SK-N-SH treated with all-trans-retinoic acid at 6 μM for 48 hours (cell line): Measurements from ENCODE around the gene ABR.

ENCODE experiments used
- ARNTL ChIP-seq: fragments of 450-650 bp; formaldehyde crosslinking; IDR thresholded peaks from 2 replicates; pipeline ENCODE4 v1.5.0; 2020; ENCODE audit warnings: low read depth, mild to moderate bottlenecking, moderate library complexity, borderline replicate concordance
- BACH2 ChIP-seq: fragments of 250-450 bp; sonication (Bioruptor Pico); IDR thresholded peaks from 2 replicates; pipeline ENCODE4 v1.9.0; 2021; ENCODE audit warnings: mild to moderate bottlenecking, borderline replicate concordance
- CSDC2 ChIP-seq: fragments of 250-450 bp; sonication (Bioruptor Pico); IDR thresholded peaks from 2 replicates; pipeline ENCODE4 v1.5.0; 2020; ENCODE audit warnings: mild to moderate bottlenecking, moderate library complexity
- GLIS3 ChIP-seq: fragments of 250-450 bp; sonication (Bioruptor Pico); IDR thresholded peaks from 2 replicates; pipeline ENCODE4 v1.5.0; 2020; ENCODE audit warnings: mild to moderate bottlenecking, moderate library complexity
- OSR1 ChIP-seq: fragments of 250-450 bp; sonication (Bioruptor Pico); IDR thresholded peaks from 2 replicates; pipeline ENCODE4 v1.8.0; 2022; ENCODE audit warnings: moderate library complexity, mild to moderate bottlenecking, inconsistent platforms
- PPARA ChIP-seq: fragments of 250-450 bp; sonication (Bioruptor Pico); IDR thresholded peaks from 2 replicates; pipeline ENCODE4 v1.5.0; 2020; ENCODE audit warnings: mild to moderate bottlenecking, borderline replicate concordance
- RARB ChIP-seq: fragments of 250-450 bp; sonication (Bioruptor Pico); IDR thresholded peaks from 2 replicates; pipeline ENCODE4 v1.8.0; 2021; ENCODE audit warnings: mild to moderate bottlenecking, moderate library complexity
- ZC3H10 ChIP-seq: fragments of 250-450 bp; sonication (Bioruptor Pico); IDR thresholded peaks from 2 replicates; pipeline ENCODE4 v1.5.1; 2021; ENCODE audit warnings: mild to moderate bottlenecking, moderate library complexity
- ZFP30 ChIP-seq: fragments of 450-650 bp; formaldehyde crosslinking; IDR thresholded peaks from 2 replicates; pipeline ENCODE4 v1.5.0; 2022; ENCODE audit warnings: mild to moderate bottlenecking, moderate library complexity
- ZNF70 ChIP-seq: fragments of 450-650 bp; formaldehyde crosslinking; IDR thresholded peaks from 2 replicates; pipeline ENCODE4 v1.5.0; 2020; ENCODE audit warnings: mild to moderate bottlenecking, moderate library complexity
- TF ChIP-seq, protein P1 (sequence below): fragments of 250-450 bp; sonication (Bioruptor Pico); IDR thresholded peaks from 2 replicates; pipeline ENCODE4 v1.8.0; 2020; ENCODE audit warnings: mild to moderate bottlenecking, moderate library complexity, borderline replicate concordance
- TF ChIP-seq, protein P2 (sequence below): fragments of 250-450 bp; sonication (Bioruptor Pico); IDR thresholded peaks from 2 replicates; pipeline ENCODE4 v1.5.1; 2020; ENCODE audit warnings: low read depth, mild to moderate bottlenecking, moderate library complexity

DNA sequence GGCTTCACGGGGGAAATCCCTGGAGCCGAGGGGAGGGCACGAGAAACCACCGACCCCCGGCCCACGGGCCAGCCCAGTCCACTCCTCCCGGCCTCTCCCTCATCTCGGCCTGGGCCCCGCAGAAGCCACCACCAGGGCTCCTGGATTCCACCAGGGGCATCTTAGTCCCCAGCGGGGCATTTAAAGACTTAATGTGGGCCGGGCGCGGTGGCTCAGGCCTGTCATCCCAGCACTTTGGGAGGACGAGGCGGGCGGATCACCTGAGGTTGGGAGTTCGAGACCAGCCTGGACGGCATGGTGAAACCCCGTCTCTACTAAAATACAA is 24.1 kb upstream of the ABR start:
- TF ChIP-seq, protein P1, sequence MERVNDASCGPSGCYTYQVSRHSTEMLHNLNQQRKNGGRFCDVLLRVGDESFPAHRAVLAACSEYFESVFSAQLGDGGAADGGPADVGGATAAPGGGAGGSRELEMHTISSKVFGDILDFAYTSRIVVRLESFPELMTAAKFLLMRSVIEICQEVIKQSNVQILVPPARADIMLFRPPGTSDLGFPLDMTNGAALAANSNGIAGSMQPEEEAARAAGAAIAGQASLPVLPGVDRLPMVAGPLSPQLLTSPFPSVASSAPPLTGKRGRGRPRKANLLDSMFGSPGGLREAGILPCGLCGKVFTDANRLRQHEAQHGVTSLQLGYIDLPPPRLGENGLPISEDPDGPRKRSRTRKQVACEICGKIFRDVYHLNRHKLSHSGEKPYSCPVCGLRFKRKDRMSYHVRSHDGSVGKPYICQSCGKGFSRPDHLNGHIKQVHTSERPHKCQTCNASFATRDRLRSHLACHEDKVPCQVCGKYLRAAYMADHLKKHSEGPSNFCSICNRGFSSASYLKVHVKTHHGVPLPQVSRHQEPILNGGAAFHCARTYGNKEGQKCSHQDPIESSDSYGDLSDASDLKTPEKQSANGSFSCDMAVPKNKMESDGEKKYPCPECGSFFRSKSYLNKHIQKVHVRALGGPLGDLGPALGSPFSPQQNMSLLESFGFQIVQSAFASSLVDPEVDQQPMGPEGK (CRISPR knock-in tag): no peak
- TF ChIP-seq RARB (no peak), ZNF70 (CRISPR knock-in tag) (no peak), PPARA (CRISPR knock-in tag) (no peak), OSR1 (CRISPR knock-in tag) (no peak), CSDC2 (no peak), ZFP30 (CRISPR knock-in tag) (no peak), BACH2 (CRISPR knock-in tag) (no peak), ARNTL (CRISPR knock-in tag) (no peak), GLIS3 (no peak), ZC3H10 (no peak)
- TF ChIP-seq, protein P2, sequence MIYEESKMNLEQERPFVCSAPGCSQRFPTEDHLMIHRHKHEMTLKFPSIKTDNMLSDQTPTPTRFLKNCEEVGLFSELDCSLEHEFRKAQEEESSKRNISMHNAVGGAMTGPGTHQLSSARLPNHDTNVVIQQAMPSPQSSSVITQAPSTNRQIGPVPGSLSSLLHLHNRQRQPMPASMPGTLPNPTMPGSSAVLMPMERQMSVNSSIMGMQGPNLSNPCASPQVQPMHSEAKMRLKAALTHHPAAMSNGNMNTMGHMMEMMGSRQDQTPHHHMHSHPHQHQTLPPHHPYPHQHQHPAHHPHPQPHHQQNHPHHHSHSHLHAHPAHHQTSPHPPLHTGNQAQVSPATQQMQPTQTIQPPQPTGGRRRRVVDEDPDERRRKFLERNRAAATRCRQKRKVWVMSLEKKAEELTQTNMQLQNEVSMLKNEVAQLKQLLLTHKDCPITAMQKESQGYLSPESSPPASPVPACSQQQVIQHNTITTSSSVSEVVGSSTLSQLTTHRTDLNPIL (CRISPR knock-in tag): no peak
